HG02840 (cell line): ENCODE measurements around the gene NUDT8.
A peak's percentile ranks its signal among the peaks of the same experiment; 100 is the strongest.
"Not testable (repeated sequence)": the region's sequence is repeated elsewhere in the genome, so short reads cannot be mapped to it uniquely, and the experiment has no call there.

Source experiments
- ATAC-seq: cut with Tn5 transposase; IDR thresholded peaks from one replicate; pipeline ENCODE4 v1.9.1; 2021; ENCODE audit warnings: mild to moderate bottlenecking, moderate library complexity, moderate number of reproducible peaks; ENCODE audit not compliant: unreplicated experiment, low FRiP score

The NUDT8 gene

DNA sequence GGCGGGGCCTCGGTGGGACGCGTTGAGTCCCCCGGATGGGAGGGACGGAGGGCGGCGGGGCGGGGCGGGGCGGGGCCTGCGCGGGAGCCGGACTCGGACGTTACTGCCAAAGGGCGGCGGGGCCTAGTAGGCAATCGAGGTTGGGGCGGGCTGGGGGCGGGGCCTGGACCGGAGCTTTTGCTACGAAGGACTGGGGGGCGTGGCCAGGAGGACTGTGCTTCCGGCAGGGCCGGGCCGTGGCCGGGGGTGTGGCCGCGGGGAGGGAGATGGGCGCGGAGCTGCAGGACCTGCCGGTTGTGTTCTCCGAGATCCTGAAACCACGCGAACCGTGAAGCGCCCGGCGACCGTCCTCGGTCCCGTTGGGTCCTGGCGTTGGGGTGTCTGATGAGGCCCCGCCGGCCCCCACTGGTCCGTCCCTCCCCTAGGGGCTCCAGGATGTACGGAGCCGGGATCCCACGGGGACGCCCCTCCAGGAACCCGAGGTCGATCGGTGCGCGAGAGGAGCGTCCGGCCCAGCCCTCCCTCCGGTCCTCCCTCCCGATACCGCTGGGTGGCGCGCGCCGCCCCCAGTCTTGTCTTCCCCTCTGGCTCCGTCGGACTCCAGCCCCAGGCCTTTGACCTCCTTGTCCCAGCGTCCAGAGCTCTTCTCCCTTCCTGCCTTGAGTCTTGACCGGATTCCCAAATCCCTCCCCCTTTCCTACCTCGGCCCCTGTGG is 648 bp upstream of the NUDT8 start:
- ATAC-seq, result peak; percentile 65

DNA sequence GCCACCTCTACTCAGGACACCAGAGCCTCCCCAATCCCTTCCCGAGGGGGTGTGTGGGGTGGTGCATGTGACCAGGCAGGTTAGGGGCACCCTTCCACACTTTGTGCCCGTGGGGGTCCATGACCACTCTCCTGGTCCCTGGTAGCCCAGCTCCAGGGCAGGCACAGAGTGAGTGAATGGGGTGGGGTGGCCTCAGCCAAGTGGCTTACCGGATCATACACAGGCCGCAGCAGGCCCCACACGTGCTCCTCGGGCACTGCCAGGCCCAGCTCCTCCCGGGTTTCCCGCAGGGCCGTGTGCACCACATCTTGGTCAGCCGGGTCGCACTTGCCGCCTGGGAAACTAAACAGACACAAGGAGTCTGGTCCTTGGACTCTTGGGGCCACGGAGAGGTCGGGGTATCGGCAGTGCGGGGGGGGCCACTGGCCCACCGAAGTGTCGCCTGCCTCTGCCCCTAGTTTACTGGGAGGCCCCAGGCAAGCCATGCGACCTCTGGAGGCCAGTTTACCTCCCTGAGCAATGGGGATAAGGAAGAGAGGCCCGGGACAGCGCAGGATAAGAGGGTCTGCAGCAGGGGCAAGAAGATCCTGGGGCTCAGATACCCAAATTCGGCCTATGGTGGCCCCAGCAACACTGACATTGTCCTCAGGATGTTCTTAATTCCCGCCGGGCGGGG is 889 bp downstream of the NUDT8 start:
- ATAC-seq, result no peak

- ATAC-seq, result no peak
Measured at GRCh38 chr11:67627812-67628624, 1.7 kb downstream of the NUDT8 start.

- no peak for ATAC-seq
Measured at GRCh38 chr11:67627441-67627811, 2.3 kb downstream of the NUDT8 start.

DNA sequence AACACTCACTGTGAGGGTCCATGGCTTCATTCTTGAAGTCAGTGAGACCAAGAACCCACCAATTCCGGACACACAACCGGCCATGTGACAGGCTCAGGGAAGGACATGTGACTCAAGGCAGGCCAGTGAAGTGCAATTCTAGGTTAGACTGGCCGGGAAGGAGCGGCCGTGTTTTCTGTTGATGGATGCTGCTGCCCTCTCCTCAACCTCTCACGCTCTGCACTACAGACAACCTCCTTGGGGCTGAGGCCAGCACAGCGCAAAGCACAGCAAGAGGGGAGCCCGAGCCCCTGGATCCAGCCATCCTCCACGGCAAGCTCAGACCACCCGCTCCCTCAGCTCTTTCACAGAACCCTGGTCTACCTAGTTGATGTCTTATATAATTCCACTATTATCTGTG is 2.8 kb downstream of the NUDT8 start:
- no peak for ATAC-seq

DNA sequence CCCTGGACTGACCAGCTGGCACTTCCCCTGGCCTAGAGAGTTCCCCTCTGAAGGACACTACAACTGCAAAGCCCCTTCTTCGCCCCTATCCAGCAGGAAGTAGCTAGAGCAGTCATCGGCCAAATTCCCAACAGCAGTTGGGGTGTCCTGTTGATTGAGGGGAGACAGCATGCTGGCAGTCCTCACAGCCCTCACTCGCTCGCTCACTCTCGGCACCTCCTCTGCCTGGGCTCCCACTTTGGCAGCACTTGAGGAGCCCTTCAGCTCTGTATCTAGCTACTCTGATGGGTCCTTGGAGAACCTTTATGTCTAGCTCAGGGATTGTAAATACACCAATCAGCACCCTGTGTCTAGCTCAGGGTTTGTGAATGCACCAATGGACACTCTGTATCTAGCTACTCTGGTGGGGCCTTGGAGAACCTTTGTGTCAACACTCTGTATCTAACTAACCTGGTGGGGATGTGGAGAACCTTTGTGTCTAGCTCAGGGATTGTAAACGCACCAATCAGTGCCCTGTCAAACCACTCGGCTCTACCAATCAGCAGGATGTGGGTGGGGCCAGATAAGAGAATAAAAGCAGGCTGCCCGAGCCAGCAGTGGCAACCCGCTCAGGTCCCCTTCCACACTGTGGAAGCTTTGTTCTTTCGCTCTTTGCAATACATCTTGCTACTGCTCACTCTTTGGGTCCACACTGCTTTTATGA is 3.5 kb downstream of the NUDT8 start:
- not testable (repeated sequence) for ATAC-seq

GRCh38 chr11:67623795-67624194 is 5.9 kb downstream of the NUDT8 start:
- not testable (repeated sequence) for ATAC-seq

GRCh38 chr11:67622905-67623304 is 6.8 kb downstream of the NUDT8 start:
- not testable (repeated sequence) for ATAC-seq

DNA sequence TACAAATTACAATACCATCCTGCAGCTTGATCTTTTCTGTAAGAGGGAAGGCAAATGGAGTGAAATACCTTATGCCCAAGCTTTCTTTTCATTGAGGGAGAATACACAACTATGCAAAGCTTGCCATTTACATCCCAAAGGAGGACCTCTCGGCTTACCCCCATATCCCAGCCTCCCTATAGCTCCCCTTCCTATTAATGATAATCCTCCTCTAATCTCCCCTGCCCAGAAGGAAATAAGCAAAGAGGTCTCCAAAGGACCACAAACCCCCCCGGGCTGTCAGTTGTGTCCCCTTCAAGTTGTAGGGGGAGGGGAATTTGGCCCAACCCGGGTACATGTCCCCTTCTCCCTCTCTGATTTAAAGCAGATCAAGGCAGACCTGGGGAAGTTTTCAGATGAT is 7.8 kb downstream of the NUDT8 start:
- ATAC-seq, result not testable (repeated sequence)

GRCh38 chr11:67620621-67621020 is 9.1 kb downstream of the NUDT8 start:
- not testable (repeated sequence) for ATAC-seq

- ATAC-seq, result not testable (repeated sequence)
Measured at GRCh38 chr11:67619683-67620618, 9.8 kb downstream of the NUDT8 start.

GRCh38 chr11:67618901-67619659 is 10.7 kb downstream of the NUDT8 start:
- ATAC-seq, result not testable (repeated sequence)

DNA sequence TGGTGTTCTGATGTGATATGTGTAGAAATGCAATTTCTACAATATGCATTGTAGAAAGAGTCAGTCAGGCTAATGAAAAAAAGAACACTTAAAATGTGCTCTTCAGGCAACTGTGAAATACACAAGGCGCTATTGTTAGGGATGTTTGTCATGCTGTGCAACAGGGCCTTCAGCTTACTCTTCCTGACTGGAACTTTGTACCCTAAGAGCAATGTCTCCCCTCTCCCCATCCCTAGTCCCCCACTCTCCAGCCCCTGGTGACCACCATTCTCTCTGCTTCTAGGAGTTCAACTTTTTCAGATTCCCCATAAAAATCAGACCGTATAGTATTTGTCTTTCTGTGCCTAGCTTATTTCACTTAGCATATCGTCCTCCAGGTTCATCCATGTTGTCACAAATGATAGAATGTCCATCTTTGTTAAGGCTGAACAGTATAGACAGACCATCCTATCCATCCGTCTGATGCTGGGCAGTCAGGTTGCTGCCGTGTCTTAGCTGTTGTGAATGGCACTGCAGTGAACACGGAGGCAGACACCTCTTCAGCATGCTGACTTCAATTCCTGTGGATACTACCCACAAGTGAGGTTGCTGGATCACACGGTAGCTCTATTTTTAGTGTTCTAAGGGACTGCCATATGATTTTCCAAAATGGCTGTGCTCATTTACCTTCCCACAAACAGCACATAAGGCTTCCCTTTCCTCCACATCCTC is 12.3 kb downstream of the NUDT8 start:
- no peak for ATAC-seq

DNA sequence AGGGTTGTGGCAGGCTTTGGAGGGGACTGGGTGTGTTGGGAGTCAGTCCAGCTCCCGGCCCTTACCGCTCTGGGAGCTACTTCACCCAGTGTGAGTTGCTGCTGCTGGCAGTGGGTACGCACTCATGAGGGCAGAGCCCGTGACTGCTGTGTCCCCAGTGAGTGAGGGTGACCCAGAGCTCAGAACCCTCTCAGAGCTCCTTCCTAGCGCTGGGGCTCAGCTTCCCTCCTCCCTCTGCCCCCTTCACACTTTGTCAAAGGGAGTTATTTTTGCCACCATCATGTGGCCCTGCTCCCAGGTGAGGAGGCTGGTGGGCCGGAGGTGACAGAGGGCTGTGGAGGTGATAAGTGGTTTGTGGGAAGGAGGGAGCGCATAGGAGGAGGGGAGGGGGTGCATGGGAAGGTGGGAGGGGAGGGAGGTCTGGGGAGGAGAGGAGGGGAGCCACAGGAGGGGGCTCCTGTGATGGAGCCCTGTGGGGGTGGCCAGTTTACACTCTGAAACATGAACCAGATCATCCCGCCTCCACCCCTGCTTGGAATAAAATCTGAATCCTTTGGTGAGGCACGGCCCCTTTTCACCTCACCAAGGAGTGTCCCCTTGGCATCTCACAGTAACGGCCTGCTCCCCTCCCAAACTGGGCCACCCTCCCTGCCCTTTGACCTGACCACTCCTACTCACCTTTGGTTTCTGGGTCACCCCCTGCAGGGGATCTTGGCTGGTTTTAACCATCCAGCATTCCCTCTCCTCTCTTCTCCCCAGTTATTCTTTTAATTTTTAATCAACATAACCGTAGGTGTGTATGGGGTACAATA is 13.1 kb downstream of the NUDT8 start:
- no peak for ATAC-seq

GRCh38 chr11:67615728-67616430 is 13.9 kb downstream of the NUDT8 start:
- ATAC-seq, result no peak

GRCh38 chr11:67614730-67615714 is 14.7 kb downstream of the NUDT8 start:
- ATAC-seq, result no peak
